NB4 (cell line): Measurements from ENCODE around the gene GAL3ST2.
"Not testable (repeated sequence)": the region's sequence is repeated elsewhere in the genome, so short reads cannot be mapped to it uniquely, and the experiment has no call there.

ENCODE experiments used
- POLR2A ChIP-seq: IDR thresholded peaks from 2 replicates; pipeline ENCODE4 v1.6.1; 2011; ENCODE audit warnings: mild to moderate bottlenecking; ENCODE audit not compliant: insufficient read length; ENCODE audit errors: extremely low read depth
- TF ChIP-seq, protein P1 (sequence below): IDR thresholded peaks from one replicate; pipeline ENCODE4 v1.5.1; 2012; ENCODE audit warnings: low read depth, low read length
- TF ChIP-seq, protein P2 (sequence below): IDR thresholded peaks from 2 replicates; pipeline ENCODE4 v1.6.1; 2011; ENCODE audit warnings: low read depth, low read length

DNA sequence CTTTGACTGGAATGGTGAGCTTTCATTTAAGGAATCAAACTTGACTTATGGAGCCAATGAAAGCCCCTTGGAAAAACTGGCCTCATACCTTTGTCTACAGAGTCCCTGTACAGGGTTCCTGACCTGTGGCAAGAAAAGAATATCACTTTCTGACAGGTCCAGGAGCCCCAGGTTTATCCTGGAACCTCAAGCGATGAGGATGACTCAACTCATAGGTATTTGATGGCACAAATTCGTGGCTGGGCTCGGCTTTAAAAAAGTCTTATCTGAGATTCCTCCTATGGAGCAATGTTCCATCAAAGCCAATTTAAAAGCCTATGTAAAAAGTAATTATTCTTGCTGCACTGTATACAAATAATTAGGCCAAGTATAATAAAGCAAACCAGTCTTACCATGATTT is 14.8 kb downstream of the GAL3ST2 start:
- TF ChIP-seq, protein P1, sequence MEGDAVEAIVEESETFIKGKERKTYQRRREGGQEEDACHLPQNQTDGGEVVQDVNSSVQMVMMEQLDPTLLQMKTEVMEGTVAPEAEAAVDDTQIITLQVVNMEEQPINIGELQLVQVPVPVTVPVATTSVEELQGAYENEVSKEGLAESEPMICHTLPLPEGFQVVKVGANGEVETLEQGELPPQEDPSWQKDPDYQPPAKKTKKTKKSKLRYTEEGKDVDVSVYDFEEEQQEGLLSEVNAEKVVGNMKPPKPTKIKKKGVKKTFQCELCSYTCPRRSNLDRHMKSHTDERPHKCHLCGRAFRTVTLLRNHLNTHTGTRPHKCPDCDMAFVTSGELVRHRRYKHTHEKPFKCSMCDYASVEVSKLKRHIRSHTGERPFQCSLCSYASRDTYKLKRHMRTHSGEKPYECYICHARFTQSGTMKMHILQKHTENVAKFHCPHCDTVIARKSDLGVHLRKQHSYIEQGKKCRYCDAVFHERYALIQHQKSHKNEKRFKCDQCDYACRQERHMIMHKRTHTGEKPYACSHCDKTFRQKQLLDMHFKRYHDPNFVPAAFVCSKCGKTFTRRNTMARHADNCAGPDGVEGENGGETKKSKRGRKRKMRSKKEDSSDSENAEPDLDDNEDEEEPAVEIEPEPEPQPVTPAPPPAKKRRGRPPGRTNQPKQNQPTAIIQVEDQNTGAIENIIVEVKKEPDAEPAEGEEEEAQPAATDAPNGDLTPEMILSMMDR: not testable (repeated sequence)
- TF ChIP-seq POLR2A: not testable (repeated sequence)
- TF ChIP-seq, protein P2, sequence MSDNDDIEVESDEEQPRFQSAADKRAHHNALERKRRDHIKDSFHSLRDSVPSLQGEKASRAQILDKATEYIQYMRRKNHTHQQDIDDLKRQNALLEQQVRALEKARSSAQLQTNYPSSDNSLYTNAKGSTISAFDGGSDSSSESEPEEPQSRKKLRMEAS: not testable (repeated sequence)
